Astrocyte of the hippocampus (primary cell): Measurements from ENCODE around the gene NAV1.

ENCODE experiments used
- DNase-seq: peaks from one replicate; pipeline ENCODE4 v3.0.0; 2011; ENCODE audit warnings: low read depth, low spot score

Gene NAV1

DNA sequence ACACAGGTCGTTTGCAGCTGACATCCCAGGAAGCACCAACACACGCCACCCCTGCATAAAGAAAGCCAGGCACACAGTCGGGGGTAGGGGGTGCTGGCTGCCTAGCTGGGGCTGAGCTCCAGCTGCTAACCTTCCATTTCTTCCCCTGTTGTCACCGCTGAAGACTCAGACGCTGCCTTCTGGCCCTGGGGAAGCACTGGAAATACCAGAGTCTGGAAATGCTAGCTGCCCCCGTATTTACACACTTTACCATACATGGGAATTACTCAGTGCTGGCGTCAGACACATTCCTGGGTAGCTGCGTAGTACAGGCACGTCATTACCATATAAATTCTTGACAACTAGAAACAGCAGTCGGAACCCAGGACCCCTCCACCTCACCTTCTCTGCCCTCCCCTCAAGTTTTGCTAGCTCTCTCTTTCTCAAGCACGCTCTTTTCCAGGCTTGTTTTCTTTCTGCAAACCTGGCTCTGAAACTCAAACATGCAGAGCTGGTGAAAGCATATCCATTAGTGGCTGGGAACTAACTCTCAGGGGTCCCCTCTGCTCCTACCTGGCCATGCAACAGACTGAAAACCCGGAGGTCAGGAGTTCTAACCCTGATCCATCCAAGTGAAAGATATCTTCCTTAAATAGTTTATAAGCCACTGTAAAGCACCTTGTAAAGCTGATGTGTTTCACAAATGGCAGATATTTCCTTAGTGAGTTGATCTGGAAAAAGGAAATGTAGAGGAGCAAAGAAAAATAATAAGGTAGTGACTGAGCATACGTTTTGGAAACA is 35.3 kb upstream of the NAV1 start:
- DNase-seq: peak; percentile 98

- DNase-seq: peak; percentile 8
Observed at GRCh38 chr1:201504179-201504631, 34.7 kb upstream of the NAV1 start.

GRCh38 chr1:201504799-201505502 is 34.0 kb upstream of the NAV1 start:
- no peak for DNase-seq

GRCh38 chr1:201505503-201505890 is 33.4 kb upstream of the NAV1 start:
- DNase-seq: peak; percentile 69

- DNase-seq: peak; percentile 46
Observed at GRCh38 chr1:201506092-201506491, 32.8 kb upstream of the NAV1 start.

DNA sequence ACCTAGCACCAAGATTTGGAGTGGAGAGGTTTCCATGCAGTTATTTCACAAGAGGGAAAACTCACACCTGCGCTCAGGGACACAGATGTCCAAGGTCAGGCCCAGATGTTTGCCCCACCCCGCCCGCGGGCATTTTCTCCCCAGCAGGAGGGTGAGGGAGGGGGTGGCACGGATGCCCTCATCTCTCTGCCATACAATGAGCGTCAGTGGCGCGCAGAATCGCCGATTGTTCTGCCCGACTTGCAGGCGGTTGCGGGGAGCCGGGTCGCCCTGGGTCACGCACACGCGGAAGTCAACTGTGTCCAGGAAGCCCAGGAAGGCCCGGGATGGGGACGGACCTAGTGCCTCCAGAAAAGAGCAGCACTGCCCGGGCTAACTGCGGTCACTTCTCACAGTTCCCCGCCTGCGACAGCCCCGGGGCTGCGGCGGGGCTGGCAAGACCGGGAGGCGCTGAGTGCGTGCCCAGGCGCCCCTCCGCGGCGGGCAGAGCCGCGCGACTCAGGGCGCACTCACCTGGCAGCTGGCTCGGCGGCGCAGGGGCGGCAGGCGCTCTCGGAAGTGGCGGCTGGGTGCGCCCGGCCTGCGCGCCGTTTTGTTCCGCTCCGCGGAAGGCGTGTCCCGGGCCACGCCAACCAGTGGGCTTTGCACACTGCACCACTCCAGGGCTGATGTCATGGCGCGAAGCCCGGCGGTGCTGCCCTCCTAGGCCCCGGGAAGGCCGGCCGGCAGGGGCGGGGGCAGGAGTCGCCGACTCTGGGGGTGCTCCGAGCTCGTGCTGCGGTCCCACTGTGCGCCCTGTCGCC is 32.2 kb upstream of the NAV1 start, which contains the start of gene CSRP1:
TSS of gene CSRP1 (minus strand) at position 567 of the 803 bp plus-strand sequence. CDS start 10,820 bp downstream, outside the sequence.
- DNase-seq: peak; percentile 95

DNA sequence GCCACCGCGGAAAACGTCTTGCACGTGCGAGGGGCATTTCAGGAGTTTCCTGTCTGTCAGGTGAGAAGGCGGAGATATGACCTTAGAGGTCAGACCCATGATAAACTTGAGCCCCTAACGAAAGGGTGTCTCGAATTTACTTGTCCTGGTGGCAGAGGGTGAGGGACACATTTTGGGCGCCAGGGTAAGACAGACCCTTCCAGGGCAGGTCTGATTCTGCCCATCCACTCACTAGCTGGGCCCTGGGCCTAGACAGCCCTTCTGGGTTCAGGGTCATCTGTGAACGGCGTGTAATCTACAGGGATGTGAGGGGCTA is 31.6 kb upstream of the NAV1 start:
- DNase-seq: no peak

- peak; percentile 46 for DNase-seq
Observed at GRCh38 chr1:201508809-201509208, 30.1 kb upstream of the NAV1 start.

DNA sequence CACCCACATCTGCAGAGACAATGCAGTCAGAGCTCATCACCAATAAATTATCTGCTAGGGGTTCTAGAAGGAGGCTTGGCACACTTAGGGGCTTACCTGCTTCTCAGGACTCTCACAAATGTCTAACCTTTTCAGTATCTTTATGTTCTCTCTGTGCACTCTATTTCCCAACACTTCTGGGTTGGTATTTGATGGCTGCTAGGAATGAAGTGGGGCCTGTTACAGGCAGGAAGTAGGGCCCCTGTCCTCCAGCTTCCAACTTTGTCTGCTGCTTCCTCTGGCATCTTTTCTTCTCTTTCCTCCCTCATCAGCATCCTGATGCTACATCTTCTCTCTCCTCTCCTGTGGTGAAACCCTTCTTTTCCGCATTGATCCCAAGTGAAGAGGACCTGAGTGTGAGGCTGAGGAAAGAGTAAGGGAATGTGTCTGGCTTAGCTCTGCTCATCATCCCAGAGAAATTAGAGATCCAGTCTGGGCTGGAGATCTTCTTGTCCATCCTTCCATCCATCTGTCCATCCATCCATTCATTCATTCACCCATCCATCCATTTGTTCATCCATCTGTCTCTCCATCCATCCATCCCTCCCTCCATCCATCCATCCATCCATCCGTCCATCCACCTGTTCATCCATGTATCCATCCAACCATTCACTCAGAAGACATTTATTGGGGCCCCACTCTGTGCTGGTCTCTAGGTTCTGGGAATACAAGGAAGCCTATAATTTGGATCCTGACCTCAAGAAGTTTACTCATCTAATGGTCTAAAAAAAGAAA is 29.1 kb upstream of the NAV1 start:
- DNase-seq: no peak

DNA sequence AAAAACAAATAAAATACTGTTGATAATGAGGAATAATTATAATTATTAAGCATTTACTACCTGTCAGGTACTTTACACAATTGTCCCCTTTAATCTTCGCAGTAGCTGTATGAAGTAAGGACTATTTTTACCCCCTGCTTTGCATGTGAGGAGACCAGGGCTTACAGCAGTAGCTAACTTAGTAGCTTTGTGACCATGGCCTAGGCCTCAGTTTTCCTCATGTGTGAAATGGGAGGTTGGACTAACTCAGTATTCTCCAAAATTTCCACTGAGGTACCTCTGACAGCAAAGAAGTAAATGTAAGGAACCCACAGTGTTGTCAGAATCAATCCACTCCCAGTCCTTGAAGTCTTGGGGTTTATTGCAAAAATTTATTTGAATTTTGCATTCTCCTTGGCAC is 28.2 kb upstream of the NAV1 start:
- no peak for DNase-seq

- no peak for DNase-seq
Observed at GRCh38 chr1:201511396-201511940, 27.5 kb upstream of the NAV1 start.

DNA sequence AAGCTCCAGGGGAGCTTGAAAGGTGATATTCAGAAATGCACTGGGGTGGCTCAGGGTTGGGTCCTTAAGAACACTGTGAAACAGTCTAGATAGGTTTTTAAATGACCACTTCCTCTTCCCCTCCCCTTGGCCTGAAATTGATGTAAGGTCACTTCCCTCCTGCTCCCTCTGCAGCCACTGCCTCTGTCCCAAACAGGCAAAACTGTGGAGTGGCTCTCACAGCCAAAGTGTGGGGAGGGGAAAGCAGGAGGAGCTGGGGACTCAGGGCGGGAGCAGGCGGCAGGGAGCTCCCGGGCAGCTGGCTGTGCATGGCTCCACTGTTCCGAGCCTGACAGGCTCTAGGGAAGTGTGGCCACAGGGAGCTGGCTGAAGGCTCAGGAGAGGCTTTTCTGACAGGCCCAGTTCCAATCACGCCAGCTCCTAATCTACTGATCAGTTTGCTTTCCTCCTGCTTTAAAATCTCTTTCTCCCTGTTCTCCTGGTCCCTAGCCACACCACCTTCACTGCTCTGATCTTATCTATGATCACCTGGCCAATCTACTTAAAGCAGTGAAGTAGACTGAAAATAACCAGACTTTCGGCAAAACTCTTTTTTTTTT is 26.9 kb upstream of the NAV1 start:
- DNase-seq: no peak

DNA sequence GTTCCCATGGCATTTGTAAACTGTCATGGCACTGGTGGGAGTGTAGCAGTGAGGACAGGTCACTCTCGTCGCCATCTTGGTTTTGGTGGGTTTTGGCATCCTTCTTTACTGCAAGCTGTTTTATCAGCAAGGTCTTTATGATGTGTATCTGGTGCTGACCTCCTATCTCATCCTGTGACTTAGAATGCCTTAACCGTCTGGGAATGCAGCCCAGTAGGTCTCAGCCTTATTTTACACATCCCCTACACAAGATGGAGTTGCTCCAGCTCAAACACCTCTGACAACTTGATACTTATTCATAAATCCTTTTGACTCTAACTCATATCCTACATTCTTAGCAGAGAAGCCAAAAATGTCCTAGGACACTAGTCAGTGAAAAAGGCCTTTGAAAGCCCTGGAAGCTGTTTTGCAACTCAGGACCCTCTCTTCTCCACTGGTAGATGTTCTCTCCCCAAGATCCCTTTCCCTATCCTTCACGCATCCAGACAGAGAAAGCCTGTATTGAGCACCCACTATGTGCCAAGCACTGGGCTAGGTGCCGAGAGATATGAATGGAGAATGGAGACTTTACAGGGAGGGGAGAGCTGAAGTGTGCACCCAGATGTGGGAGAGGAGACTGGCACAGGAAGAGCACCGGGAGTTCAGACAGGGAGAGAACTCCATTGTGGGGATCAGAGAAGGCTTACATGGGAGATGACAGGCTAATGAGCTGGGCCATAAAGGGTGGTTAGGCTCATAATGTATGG is 25.3 kb upstream of the NAV1 start:
- no peak for DNase-seq

GRCh38 chr1:201514466-201514865 is 24.5 kb upstream of the NAV1 start:
- DNase-seq: no peak

GRCh38 chr1:201515062-201515750 is 23.7 kb upstream of the NAV1 start:
- no peak for DNase-seq

GRCh38 chr1:201515895-201516294 is 23.0 kb upstream of the NAV1 start:
- no peak for DNase-seq

GRCh38 chr1:201516511-201517127 is 22.3 kb upstream of the NAV1 start:
- DNase-seq: no peak

GRCh38 chr1:201517631-201518030 is 21.3 kb upstream of the NAV1 start:
- DNase-seq: no peak

- no peak for DNase-seq
Observed at GRCh38 chr1:201518071-201518470, 20.9 kb upstream of the NAV1 start.
